HG03439 (cell line): ENCODE measurements around the gene PCYOX1L.

ENCODE experiments used
- ATAC-seq: cut with Tn5 transposase; IDR thresholded peaks from one replicate; pipeline ENCODE4 v1.9.1; 2021; ENCODE audit warnings: mild to moderate bottlenecking, moderate library complexity; ENCODE audit not compliant: unreplicated experiment

PCYOX1L gene

DNA sequence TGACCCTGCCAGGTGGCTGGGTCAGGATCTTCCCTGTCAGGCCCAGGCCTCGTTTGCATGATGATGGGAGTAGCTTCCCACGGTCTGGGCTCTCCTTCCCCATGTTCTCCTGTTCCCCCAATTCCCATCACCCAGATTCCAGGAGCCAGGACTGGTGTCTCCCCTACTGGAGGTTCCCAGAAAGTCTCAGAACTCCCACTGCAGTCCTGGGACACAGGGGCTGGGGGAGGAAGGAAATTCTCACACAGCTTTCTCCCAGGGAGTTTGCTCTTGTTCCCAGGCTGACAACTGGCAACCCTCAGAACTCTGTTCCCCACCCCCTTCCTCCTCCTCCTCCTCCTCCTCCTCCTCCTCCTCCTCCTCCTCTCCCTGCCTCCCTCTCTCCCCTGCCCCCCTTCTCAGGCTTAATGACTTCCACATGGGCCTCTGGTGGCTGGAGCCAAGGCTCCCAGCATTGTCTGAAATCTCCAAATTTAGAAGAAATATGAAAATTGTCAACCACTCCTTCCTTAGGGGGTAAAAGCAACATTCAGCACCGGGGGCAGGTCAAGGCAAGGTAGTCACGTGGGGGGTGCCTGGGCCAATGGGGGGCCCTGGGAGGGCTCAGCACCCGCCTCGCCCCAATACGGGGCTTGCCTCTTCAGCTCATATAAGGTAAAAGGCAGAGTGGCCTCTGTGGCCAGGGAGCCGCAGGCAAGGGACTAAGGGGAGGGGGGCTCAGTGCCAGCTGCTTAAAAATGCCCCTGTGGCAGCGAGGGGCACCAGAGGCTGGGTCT is 48.5 kb downstream of the PCYOX1L start:
- no peak for ATAC-seq

DNA sequence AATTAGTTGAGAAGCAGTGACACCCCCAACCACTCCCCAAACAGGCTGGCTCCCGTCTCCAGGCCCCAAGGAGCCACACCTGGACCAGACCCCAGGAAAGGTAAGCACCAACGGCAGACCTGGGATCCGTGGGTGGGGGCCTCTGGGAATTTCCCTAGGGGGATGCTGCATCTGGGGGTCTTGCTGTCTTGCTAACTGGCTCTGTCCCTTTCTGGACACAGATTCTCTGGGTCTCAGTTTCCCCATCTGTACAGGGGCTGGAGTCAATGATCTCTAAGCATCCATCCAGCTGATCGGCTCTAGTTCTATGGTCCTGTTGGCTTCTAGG is 49.1 kb downstream of the PCYOX1L start:
- ATAC-seq, result no peak

- no peak for ATAC-seq
Measured at GRCh38 chr5:149407323-149408251, 49.7 kb downstream of the PCYOX1L start.

GRCh38 chr5:149408252-149409099 is 50.6 kb downstream of the PCYOX1L start:
- no peak for ATAC-seq

- ATAC-seq, result no peak
Measured at GRCh38 chr5:149409268-149409948, 51.6 kb downstream of the PCYOX1L start.

GRCh38 chr5:149410071-149410470 is 52.2 kb downstream of the PCYOX1L start:
- ATAC-seq, result no peak

DNA sequence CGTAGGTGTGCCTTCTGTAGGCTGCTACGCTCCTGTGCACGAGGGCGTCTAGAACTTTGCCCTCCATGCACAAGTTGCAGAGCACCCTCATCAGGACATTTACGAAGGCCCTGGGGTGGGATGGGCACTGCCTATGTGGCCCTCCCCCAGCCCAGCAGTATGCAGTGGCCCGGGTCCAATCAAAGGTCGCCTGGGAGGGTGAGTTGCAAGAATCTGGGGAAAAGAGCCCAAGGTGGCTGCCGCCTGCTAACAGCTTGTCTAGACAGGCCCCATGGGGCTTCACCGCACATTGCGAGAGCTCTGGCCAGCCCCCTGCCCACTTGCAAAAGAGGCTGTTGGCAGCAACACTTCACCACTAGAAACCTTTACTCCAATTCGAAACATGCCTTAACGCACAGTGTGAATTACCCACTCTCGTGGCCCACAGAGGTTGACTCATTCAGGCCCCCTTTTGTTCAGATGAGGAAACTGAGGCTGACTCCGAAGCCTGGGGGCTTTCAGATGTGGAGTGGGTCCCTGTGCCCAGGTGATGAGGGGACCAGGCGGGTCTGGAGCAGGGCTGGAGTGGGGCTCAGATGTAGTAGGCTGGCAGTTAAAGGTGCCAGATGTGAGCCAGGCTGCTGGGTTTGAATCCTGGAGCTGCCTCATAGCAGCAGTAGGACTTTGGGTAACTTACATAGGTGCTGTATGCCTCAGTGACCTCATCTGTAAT is 53.0 kb downstream of the PCYOX1L start:
- ATAC-seq, result no peak

GRCh38 chr5:149411738-149412519 is 54.1 kb downstream of the PCYOX1L start:
- no peak for ATAC-seq

GRCh38 chr5:149412783-149413476 is 55.1 kb downstream of the PCYOX1L start:
- ATAC-seq, result no peak

- no peak for ATAC-seq
Measured at GRCh38 chr5:149413477-149414210, 55.8 kb downstream of the PCYOX1L start.

DNA sequence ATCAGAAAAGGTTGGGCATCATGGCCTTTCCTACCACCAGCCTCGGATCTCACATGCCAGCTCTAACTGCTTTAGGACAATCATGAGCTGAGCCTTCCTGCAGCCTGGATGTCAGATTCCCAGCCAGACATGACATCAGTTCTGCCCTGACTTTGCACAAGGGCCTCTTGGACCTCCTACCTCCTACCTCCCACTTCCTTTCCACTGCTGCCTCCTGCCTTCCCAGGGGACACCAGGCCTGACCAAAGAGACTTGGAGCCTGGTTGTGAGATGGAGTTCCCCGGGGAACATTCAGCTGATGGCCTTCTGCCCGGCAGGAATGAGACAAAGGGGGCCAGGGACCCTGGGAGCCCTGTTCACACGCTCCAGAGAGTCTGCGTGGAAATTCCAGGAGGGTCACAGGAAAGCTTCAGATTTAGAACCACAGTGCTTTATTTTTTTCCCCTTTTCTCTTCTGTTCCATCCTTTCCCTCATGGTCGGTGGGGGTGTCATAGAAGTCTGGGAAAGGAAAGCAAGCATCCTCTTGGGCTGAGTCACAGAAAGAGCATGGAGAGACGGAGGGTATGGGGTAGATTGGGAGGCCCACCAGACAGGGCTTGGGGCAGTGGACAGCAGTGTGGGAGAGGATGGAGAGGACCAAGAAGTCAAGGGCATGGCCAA is 56.7 kb downstream of the PCYOX1L start:
- ATAC-seq, result no peak

GRCh38 chr5:149415066-149415967 is 57.5 kb downstream of the PCYOX1L start:
- ATAC-seq, result no peak

GRCh38 chr5:149416987-149417710 is 59.3 kb downstream of the PCYOX1L start:
- no peak for ATAC-seq

DNA sequence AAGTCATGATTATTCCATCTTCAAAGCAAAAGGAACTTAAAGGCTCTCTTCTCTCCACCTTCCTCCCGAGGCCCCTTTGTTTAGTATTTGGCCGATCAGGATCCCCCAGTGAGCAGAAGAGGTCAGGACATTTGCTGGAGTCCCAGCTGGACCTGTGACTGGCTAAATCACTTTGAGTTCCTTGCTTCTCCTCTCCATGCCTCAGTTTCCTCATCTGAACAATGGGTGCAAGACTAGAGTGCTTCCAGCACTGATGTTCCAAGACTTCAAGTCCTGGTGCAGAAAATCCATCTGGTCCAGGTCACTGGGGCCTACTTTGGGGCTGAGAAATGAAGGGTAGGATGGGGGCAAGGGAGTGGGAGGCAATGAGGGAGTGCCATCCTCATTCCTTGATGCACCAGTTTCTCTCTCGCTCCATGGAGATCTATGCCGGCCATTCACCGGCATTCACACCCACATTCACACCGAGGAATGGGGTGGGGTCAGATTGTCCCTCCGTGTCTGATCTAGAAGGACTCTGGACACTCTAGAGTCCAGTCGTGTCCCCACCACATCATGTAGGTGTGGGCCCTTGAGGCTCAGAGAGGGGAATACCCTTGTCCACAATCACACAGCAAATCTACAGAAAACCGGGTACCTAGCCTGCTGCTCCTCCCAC is 60.0 kb downstream of the PCYOX1L start:
- ATAC-seq, result no peak

GRCh38 chr5:149418910-149419531 is 61.2 kb downstream of the PCYOX1L start:
- no peak for ATAC-seq
